ENCODE results near the gene IL12RB2.

The IL12RB2 gene

GRCh38 chr1:67414574-67414973 lies 106.9 kb downstream of the IL12RB2 start:
- TF ChIP-seq FOXP2 (optimal IDR thresholded peaks at IDR 0.05; ENCODE audit: borderline replicate concordance, extremely low read depth, extremely low read length, insufficient read depth), result no peak
- no peak for TF ChIP-seq TAF1 (IDR thresholded peaks at IDR 0.05; ENCODE audit: borderline replicate concordance, insufficient read depth, low read length)
- no peak for TF ChIP-seq POLR2AphosphoS5 (IDR thresholded peaks at IDR 0.05; ENCODE audit: low read depth, low read length)
- TF ChIP-seq REST (IDR thresholded peaks at IDR 0.05; ENCODE audit: insufficient read depth in 1 of 2, low read depth in 2 of 2, low read length in 2 of 2), result no peak
- no peak for TF ChIP-seq SIN3A (IDR thresholded peaks at IDR 0.05; ENCODE audit: borderline replicate concordance, insufficient read depth, low read length)

- TF ChIP-seq TAF1 (IDR thresholded peaks at IDR 0.05; ENCODE audit: borderline replicate concordance, insufficient read depth, low read length), result no peak
- no peak for TF ChIP-seq FOXP2 (optimal IDR thresholded peaks at IDR 0.05; ENCODE audit: borderline replicate concordance, extremely low read depth, extremely low read length, insufficient read depth)
- no peak for TF ChIP-seq POLR2AphosphoS5 (IDR thresholded peaks at IDR 0.05; ENCODE audit: low read depth, low read length)
- TF ChIP-seq REST (IDR thresholded peaks at IDR 0.05; ENCODE audit: insufficient read depth in 1 of 2, low read depth in 2 of 2, low read length in 2 of 2), result no peak
- no peak for TF ChIP-seq SIN3A (IDR thresholded peaks at IDR 0.05; ENCODE audit: borderline replicate concordance, insufficient read depth, low read length)
These were observed 107.4 kb downstream of the IL12RB2 start for GRCh38 chr1:67415041-67415440.

GRCh38 chr1:67418839-67419586 lies 111.3 kb downstream of the IL12RB2 start:
- TF ChIP-seq POLR2AphosphoS5 (IDR thresholded peaks at IDR 0.05; ENCODE audit: low read depth, low read length), result no peak
- no peak for TF ChIP-seq FOXP2 (optimal IDR thresholded peaks at IDR 0.05; ENCODE audit: borderline replicate concordance, extremely low read depth, extremely low read length, insufficient read depth)
- TF ChIP-seq SIN3A (IDR thresholded peaks at IDR 0.05; ENCODE audit: borderline replicate concordance, insufficient read depth, low read length), result no peak
- TF ChIP-seq TAF1 (IDR thresholded peaks at IDR 0.05; ENCODE audit: borderline replicate concordance, insufficient read depth, low read length), result no peak
- TF ChIP-seq REST (IDR thresholded peaks at IDR 0.05; ENCODE audit: insufficient read depth in 1 of 2, low read depth in 2 of 2, low read length in 2 of 2), result no peak

GRCh38 chr1:67420835-67421492 lies 113.3 kb downstream of the IL12RB2 start:
- TF ChIP-seq SIN3A (IDR thresholded peaks at IDR 0.05; ENCODE audit: borderline replicate concordance, insufficient read depth, low read length) (no peak), POLR2AphosphoS5 (IDR thresholded peaks at IDR 0.05; ENCODE audit: low read depth, low read length) (no peak), TAF1 (IDR thresholded peaks at IDR 0.05; ENCODE audit: borderline replicate concordance, insufficient read depth, low read length) (no peak)

- TF ChIP-seq REST (IDR thresholded peaks at IDR 0.05; ENCODE audit: insufficient read depth in 1 of 2, low read depth in 2 of 2, low read length in 2 of 2) (no peak), SIN3A (IDR thresholded peaks at IDR 0.05; ENCODE audit: borderline replicate concordance, insufficient read depth, low read length) (no peak), POLR2AphosphoS5 (IDR thresholded peaks at IDR 0.05; ENCODE audit: low read depth, low read length) (no peak)
These were observed 119.8 kb downstream of the IL12RB2 start for GRCh38 chr1:67427465-67427864.

All from PFSK-1 (cell line).